Measurements from ENCODE around the gene ABCA1.

DNA sequence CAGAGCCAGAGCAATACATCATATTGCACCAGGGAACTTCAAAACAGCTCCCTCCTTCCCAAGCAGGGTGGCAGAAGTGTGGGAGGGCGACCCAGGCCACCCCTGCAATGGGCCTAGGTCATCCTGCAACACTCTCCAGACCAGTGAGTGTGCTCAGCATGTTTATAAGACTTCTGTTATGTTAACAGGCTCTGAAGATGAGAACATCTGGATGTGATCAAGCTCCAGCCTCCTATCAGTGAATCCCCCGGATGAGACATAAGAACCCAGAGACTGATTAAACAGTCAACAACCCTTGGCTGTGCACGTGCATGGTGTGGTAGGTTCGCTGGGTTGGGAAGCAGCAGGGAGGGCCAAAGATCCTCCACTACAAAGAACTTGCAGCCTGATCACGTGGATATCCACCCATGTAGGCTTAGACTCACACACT is 63.3 kb downstream of the ABCA1 start:
- TF ChIP-seq, protein P1, sequence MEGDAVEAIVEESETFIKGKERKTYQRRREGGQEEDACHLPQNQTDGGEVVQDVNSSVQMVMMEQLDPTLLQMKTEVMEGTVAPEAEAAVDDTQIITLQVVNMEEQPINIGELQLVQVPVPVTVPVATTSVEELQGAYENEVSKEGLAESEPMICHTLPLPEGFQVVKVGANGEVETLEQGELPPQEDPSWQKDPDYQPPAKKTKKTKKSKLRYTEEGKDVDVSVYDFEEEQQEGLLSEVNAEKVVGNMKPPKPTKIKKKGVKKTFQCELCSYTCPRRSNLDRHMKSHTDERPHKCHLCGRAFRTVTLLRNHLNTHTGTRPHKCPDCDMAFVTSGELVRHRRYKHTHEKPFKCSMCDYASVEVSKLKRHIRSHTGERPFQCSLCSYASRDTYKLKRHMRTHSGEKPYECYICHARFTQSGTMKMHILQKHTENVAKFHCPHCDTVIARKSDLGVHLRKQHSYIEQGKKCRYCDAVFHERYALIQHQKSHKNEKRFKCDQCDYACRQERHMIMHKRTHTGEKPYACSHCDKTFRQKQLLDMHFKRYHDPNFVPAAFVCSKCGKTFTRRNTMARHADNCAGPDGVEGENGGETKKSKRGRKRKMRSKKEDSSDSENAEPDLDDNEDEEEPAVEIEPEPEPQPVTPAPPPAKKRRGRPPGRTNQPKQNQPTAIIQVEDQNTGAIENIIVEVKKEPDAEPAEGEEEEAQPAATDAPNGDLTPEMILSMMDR (IDR thresholded peaks at IDR 0.05; ENCODE audit: low read depth, low read length): no peak
- TF ChIP-seq POLR2A (IDR thresholded peaks at IDR 0.05; ENCODE audit: extremely low read depth, insufficient read length): no peak
- TF ChIP-seq, protein P2, sequence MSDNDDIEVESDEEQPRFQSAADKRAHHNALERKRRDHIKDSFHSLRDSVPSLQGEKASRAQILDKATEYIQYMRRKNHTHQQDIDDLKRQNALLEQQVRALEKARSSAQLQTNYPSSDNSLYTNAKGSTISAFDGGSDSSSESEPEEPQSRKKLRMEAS (IDR thresholded peaks at IDR 0.05; ENCODE audit: low read depth, low read length): no peak
- TF ChIP-seq MYC (IDR thresholded peaks at IDR 0.05; ENCODE audit: low read depth, low read length): no peak

Data from NB4 (cell line).